ENCODE measurements around the gene CCDC171. TPM values are rescaled to one million over a fixed set of nuclear protein-coding genes. Genes with fewer than 3 reads are reported as not detected.

Gene CCDC171
- total RNA-seq, 1 experiment from 2014 or later: 2.6 TPM

- Histone ChIP-seq H3K79me2 (ENCODE audit: insufficient read depth, low read length) (no peaks in the 10 kb centered on the region), H3K4me2 (ENCODE audit: low read length) (no peak overlapping the region), H3K9me2 (ENCODE audit: insufficient read depth) (no peaks in the 10 kb centered on the region), H3K4me3 (replicated peaks in 1 of 2; ENCODE audit: low read depth in 1 of 2, low read length in 2 of 2) (no peak overlapping the region), H4K20me1 (ENCODE audit: insufficient read depth) (no peaks in the 10 kb centered on the region), H3K4me1 (ENCODE audit: control insufficient read depth in 1 of 2, insufficient read depth in 2 of 2, low read length in 2 of 2) (no peaks in the 10 kb centered on the region), H3K27me3 (ENCODE audit: insufficient read depth, low read length) (no peaks in the 10 kb centered on the region), H2AFZ (ENCODE audit: low read depth, low read length, poor library complexity, severe bottlenecking) (no peak overlapping the region), H3K27ac (ENCODE audit: low read depth, low read length) (no peak overlapping the region), H3K36me3 (ENCODE audit: control insufficient read depth in 1 of 2, insufficient read depth in 2 of 2, low read length in 2 of 2) (no peaks in the 10 kb centered on the region), H3K9me3 (ENCODE audit: control insufficient read depth in 1 of 2, insufficient read depth in 1 of 2, low read depth in 1 of 2, low read length in 2 of 2) (no peaks in the 10 kb centered on the region), H3K9ac (ENCODE audit: low read length) (no peak overlapping the region)
- ATAC-seq: no peak
- CTCF ChIA-PET: no interaction called here
- RAD21 ChIA-PET (ENCODE audit: low non-redundant PET in 1 of 2, low total read pairs in 2 of 2, uncharacterized antibody in 2 of 2, unreplicated experiment in 2 of 2): no interaction called here
- POLR2A ChIA-PET: no interaction called here
- intact Hi-C loops (cut with micrococcal nuclease): no loop called here
- TF ChIP-seq ZNF274 (IDR thresholded peaks at IDR 0.05; ENCODE audit: low read depth, low read length) (no peak), ELF1 (IDR thresholded peaks at IDR 0.05; ENCODE audit: borderline replicate concordance, low read depth) (no peak), EZH2phosphoT487 (IDR thresholded peaks at IDR 0.05; ENCODE audit: borderline replicate concordance) (no peak)
- BruUV-seq (replicated peaks): no TSS peak
- DNase-seq (ENCODE audit: low read depth, low spot score): no peak
Observed at GRCh38 chr9:15959663-15960062, 406.8 kb downstream of the CCDC171 start.

GRCh38 chr9:15961217-15961616 is 408.4 kb downstream of the CCDC171 start:
- no TSS peak for BruUV-seq (replicated peaks)
- Histone ChIP-seq H3K4me2 (ENCODE audit: low read length) (no peak overlapping the region), H3K9me2 (ENCODE audit: insufficient read depth) (no peaks in the 10 kb centered on the region), H2AFZ (ENCODE audit: low read depth, low read length, poor library complexity, severe bottlenecking) (no peak overlapping the region), H3K9me3 (ENCODE audit: control insufficient read depth in 1 of 2, insufficient read depth in 1 of 2, low read depth in 1 of 2, low read length in 2 of 2) (no peaks in the 10 kb centered on the region), H3K9ac (ENCODE audit: low read length) (no peak overlapping the region), H3K36me3 (ENCODE audit: control insufficient read depth in 1 of 2, insufficient read depth in 2 of 2, low read length in 2 of 2) (no peaks in the 10 kb centered on the region), H3K27me3 (ENCODE audit: insufficient read depth, low read length) (no peaks in the 10 kb centered on the region), H3K27ac (ENCODE audit: low read depth, low read length) (no peak overlapping the region), H3K4me3 (replicated peaks in 1 of 2; ENCODE audit: low read depth in 1 of 2, low read length in 2 of 2) (no peak overlapping the region), H3K4me1 (ENCODE audit: control insufficient read depth in 1 of 2, insufficient read depth in 2 of 2, low read length in 2 of 2) (no peaks in the 10 kb centered on the region), H4K20me1 (ENCODE audit: insufficient read depth) (no peaks in the 10 kb centered on the region), H3K79me2 (ENCODE audit: insufficient read depth, low read length) (no peaks in the 10 kb centered on the region)
- no peak for DNase-seq (ENCODE audit: low read depth, low spot score)
- TF ChIP-seq RAD21 (IDR thresholded peaks at IDR 0.05; ENCODE audit: low read depth): no peak
- TF ChIP-seq ZBTB33 (IDR thresholded peaks at IDR 0.05; ENCODE audit: extremely low read depth, insufficient replicate concordance, low read length): no peak
- TF ChIP-seq YY1 (IDR thresholded peaks at IDR 0.05; ENCODE audit: extremely low read depth, insufficient replicate concordance, low read depth, low read length): no peak
- no peak for TF ChIP-seq ZFX (IDR thresholded peaks at IDR 0.05)
- no peak for TF ChIP-seq EZH2phosphoT487 (IDR thresholded peaks at IDR 0.05; ENCODE audit: borderline replicate concordance)
- no peak for TF ChIP-seq SIN3A (IDR thresholded peaks at IDR 0.05; ENCODE audit: low read depth)
- no peak for TF ChIP-seq SRF (IDR thresholded peaks at IDR 0.05; ENCODE audit: low read depth)
- TF ChIP-seq ZNF274 (IDR thresholded peaks at IDR 0.05; ENCODE audit: low read depth, low read length): no peak
- TF ChIP-seq SP1 (IDR thresholded peaks at IDR 0.05; ENCODE audit: low read depth): no peak
- TF ChIP-seq POLR2A (IDR thresholded peaks at IDR 0.05; ENCODE audit: borderline replicate concordance, extremely low read depth, insufficient read depth, insufficient read length): no peak
- no peak for TF ChIP-seq EGR1 (IDR thresholded peaks at IDR 0.05; ENCODE audit: low read depth)
- no peak for TF ChIP-seq REST (IDR thresholded peaks at IDR 0.05; ENCODE audit: low read depth)
- POLR2A ChIA-PET: no interaction called here
- intact Hi-C loops (cut with micrococcal nuclease): no loop called here
- CTCF ChIA-PET: no interaction called here
- no peak for ATAC-seq
- RAD21 ChIA-PET (ENCODE audit: low non-redundant PET in 1 of 2, low total read pairs in 2 of 2, uncharacterized antibody in 2 of 2, unreplicated experiment in 2 of 2): no interaction called here
